Ishikawa (cell line): ENCODE measurements around the gene KRT77.

ENCODE experiments used
- CEBPB ChIP-seq: IDR thresholded peaks from 2 replicates; pipeline ENCODE4 v1.6.1; 2012
- CREB1 ChIP-seq: IDR thresholded peaks from 2 replicates; pipeline ENCODE4 v1.6.1; 2012; ENCODE audit warnings: low read depth
- EGR1 ChIP-seq: IDR thresholded peaks from 2 replicates; pipeline ENCODE4 v1.6.1; 2012
- EP300 ChIP-seq: IDR thresholded peaks from 2 replicates; pipeline ENCODE4 v1.6.1; 2012; ENCODE audit warnings: borderline replicate concordance
- FOXM1 ChIP-seq: IDR thresholded peaks from 2 replicates; pipeline ENCODE4 v1.6.1; 2012; ENCODE audit warnings: low read depth, borderline replicate concordance
- NFIC ChIP-seq: IDR thresholded peaks from 2 replicates; pipeline ENCODE4 v1.6.1; 2012
- RAD21 ChIP-seq: IDR thresholded peaks from 2 replicates; pipeline ENCODE4 v1.6.1; 2012; ENCODE audit warnings: low read depth
- TAF1 ChIP-seq: IDR thresholded peaks from 2 replicates; pipeline ENCODE4 v1.6.1; 2012; ENCODE audit warnings: low read depth, mild to moderate bottlenecking
- TCF12 ChIP-seq: IDR thresholded peaks from 2 replicates; pipeline ENCODE4 v1.6.1; 2012; ENCODE audit warnings: low read depth
- TEAD4 ChIP-seq: IDR thresholded peaks from 2 replicates; pipeline ENCODE4 v1.6.1; 2012
- YY1 ChIP-seq: IDR thresholded peaks from 2 replicates; pipeline ENCODE4 v1.6.1; 2012; ENCODE audit warnings: low read depth
- ZBTB7A ChIP-seq: IDR thresholded peaks from 2 replicates; pipeline ENCODE4 v1.6.1; 2012; ENCODE audit warnings: low read depth
- TF ChIP-seq, protein P1 (sequence below): IDR thresholded peaks from 2 replicates; pipeline ENCODE4 v1.6.1; 2012
- TF ChIP-seq, protein P2 (sequence below): IDR thresholded peaks from 2 replicates; pipeline ENCODE4 v1.6.1; 2012
- TF ChIP-seq, protein P3 (sequence below): IDR thresholded peaks from 2 replicates; pipeline ENCODE4 v1.6.1; 2012; ENCODE audit warnings: low read depth, mild to moderate bottlenecking

Gene KRT77

DNA sequence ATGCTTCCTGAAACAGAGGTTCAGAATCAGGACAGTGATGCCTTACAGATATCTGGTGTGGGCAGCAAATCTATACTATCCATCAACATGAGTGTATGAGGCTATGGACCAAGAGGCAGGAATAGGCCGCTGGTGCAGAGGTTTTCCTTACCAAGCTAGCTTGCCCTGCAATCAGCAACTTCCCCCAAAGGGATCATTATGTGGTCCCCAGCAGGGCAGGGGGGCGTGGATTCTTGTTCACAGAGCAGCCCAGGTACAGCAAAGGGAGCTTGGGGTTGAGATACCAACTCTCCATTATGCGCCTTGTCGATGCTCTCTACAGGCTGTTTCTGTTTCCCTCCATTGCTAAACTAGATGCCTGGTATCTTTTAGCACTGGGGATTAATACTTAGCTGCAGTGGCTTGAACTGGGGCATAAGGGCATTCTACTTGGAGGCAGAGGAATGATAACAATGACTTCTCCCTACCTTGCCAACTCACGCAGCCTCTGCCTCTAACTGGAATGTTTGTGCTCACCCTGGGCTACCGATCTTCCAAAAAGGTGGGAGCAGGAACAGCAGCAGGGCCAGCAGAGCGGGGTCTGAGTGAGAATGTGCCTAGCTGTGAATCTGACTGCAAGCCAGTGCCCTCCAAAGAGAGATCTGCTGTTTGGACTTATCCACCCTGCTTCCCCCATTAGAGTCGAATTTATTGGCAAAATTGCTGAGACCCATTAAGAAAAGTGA lies 12.8 kb downstream of the KRT77 start:
- TF ChIP-seq ZBTB7A = no peak
- TF ChIP-seq, protein P1, sequence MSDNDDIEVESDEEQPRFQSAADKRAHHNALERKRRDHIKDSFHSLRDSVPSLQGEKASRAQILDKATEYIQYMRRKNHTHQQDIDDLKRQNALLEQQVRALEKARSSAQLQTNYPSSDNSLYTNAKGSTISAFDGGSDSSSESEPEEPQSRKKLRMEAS = no peak
- TF ChIP-seq EP300 = no peak
- no peak for TF ChIP-seq FOXM1
- TF ChIP-seq CREB1 = no peak
- TF ChIP-seq, protein P2, sequence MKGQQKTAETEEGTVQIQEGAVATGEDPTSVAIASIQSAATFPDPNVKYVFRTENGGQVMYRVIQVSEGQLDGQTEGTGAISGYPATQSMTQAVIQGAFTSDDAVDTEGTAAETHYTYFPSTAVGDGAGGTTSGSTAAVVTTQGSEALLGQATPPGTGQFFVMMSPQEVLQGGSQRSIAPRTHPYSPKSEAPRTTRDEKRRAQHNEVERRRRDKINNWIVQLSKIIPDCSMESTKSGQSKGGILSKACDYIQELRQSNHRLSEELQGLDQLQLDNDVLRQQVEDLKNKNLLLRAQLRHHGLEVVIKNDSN = no peak
- TF ChIP-seq YY1 = no peak
- TF ChIP-seq, protein P3, sequence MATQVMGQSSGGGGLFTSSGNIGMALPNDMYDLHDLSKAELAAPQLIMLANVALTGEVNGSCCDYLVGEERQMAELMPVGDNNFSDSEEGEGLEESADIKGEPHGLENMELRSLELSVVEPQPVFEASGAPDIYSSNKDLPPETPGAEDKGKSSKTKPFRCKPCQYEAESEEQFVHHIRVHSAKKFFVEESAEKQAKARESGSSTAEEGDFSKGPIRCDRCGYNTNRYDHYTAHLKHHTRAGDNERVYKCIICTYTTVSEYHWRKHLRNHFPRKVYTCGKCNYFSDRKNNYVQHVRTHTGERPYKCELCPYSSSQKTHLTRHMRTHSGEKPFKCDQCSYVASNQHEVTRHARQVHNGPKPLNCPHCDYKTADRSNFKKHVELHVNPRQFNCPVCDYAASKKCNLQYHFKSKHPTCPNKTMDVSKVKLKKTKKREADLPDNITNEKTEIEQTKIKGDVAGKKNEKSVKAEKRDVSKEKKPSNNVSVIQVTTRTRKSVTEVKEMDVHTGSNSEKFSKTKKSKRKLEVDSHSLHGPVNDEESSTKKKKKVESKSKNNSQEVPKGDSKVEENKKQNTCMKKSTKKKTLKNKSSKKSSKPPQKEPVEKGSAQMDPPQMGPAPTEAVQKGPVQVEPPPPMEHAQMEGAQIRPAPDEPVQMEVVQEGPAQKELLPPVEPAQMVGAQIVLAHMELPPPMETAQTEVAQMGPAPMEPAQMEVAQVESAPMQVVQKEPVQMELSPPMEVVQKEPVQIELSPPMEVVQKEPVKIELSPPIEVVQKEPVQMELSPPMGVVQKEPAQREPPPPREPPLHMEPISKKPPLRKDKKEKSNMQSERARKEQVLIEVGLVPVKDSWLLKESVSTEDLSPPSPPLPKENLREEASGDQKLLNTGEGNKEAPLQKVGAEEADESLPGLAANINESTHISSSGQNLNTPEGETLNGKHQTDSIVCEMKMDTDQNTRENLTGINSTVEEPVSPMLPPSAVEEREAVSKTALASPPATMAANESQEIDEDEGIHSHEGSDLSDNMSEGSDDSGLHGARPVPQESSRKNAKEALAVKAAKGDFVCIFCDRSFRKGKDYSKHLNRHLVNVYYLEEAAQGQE = no peak
- TF ChIP-seq TCF12 = no peak
- no peak for TF ChIP-seq CEBPB
- no peak for TF ChIP-seq RAD21

DNA sequence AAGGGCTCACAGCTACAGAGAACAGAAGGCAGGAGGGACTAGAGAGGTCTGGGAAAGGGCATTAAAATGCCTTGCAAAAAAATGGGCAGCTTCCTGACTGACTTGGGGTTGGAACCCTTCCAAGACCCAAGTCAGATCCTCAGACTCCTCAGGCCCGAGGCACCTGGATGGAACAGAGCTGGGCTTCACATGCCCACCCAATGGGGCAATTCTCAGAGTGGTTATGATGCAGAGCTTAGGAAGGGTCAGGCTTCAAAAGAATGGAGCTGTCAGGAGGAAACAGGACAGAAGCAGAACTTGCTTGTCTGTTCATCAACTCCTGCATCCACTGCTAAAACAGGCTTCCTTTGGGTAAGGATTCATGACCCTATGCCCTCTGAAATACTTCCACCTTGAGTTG lies 13.4 kb downstream of the KRT77 start:
- TF ChIP-seq, protein P3 = no peak
- no peak for TF ChIP-seq CREB1
- TF ChIP-seq TEAD4 = no peak
- TF ChIP-seq FOXM1 = no peak

DNA sequence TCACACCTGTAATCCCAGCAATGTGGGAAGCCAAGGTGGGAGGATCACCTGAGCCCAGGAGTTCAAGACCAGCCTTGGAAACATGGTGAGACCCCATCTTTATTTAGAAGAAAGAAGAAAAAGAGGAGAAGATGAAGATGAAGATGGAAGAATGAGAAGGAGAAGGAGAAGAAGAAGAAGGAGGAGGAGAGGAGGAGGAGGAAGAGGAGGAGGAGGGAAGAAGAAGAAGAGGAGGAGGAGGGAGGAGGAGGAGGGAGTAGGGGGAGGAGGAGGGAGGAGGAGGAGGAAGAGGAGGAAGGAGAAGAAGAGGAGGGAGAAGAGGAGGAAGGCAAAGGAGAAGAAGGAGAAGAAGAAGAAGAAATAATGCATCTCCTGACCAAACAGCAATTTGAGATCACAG lies 14.1 kb downstream of the KRT77 start:
- TF ChIP-seq, protein P2 = no peak
- no peak for TF ChIP-seq TEAD4
- no peak for TF ChIP-seq RAD21
- no peak for TF ChIP-seq YY1
- TF ChIP-seq EP300 = no peak
- TF ChIP-seq ZBTB7A = no peak
- no peak for TF ChIP-seq FOXM1
- TF ChIP-seq TCF12 = no peak
- no peak for TF ChIP-seq TAF1
- no peak for TF ChIP-seq NFIC
- no peak for TF ChIP-seq CEBPB

DNA sequence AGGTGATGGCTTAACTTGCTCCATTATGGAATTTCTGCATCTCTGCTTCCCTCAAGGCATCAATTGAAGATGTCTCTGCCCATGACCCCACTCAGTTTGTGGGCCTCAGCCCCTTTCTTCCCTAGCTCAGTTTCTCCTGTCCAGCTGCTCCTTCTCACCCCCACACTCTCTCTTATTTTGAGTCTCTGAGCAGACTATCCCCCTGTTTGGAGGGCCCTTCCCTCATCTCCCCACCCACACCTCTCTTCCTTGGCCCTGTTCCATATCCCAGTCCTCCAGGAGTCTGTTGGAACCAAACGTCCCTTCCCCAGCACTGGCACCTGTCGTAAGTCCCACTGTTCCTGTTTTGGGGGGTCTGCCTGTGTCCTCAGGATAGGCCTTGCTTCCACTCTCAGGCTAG lies 14.8 kb downstream of the KRT77 start:
- TF ChIP-seq RAD21 (no peak), YY1 (no peak), EP300 (no peak), CREB1 (no peak), NFIC (no peak), TAF1 (no peak)
- TF ChIP-seq, protein P3 = no peak

DNA sequence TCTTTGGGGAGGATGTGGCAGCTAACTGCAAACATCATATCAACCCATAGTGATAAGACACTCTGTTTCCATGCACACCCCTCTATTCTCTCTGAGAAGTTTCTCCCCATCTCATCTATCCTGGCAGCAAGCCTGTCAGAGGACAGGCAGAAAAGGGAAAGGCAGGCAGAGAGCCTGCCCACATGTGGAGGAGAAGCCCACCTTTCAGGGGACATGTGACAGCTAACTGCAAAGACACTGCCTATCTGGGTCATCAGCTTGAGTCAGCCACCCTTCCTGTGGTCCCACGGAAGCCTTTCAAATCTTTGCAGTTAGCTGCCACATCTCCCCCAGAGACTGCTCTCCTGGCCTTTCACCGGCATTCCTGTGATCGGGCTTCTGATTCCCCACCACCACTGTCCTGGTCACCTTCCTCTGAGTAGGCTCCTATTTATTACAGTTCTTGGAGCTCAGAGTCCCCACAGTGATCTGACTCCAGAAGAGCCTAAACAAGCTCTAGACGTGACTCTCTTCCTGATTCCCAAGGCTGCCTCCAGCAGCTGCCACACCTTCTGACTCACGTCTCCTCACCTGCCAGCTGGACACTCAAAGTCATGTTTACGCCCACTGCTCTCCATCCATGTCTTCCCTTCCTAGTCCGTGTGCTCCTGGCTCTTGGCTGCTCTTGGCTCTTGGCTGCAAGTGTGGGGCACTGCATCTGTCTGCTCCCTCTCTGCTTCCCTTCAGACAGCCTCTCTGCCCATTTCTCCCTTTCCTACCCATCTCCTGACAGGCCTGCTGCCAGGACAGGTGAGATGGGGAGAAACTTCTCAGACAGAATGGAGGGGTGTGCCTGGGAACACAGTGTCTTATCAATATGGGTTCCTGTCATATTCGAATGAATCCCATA lies 15.6 kb downstream of the KRT77 start:
- TF ChIP-seq, protein P1 = no peak
- TF ChIP-seq EGR1 (no peak), CREB1 (no peak), EP300 (no peak), NFIC (no peak)
- TF ChIP-seq, protein P2 = no peak
